Hepatocyte (in vitro differentiated cells): ENCODE data around the gene OST4.

ENCODE experiments used
- EZH2 ChIP-seq: fragments of 200-600 bp; sonication (generic); IDR thresholded peaks from 2 replicates; pipeline ENCODE4 v1.6.1; 2016; ENCODE audit warnings: antibody characterized with exemption, mild to moderate bottlenecking, borderline replicate concordance
- EZH2phosphoT487 ChIP-seq: fragments of 200-600 bp; sonication (generic); IDR thresholded peaks from one replicate; pipeline ENCODE4 v1.6.1; 2018; ENCODE audit warnings: antibody characterized with exemption, mild to moderate bottlenecking, low read depth, moderate library complexity; ENCODE audit not compliant: unreplicated experiment, severe bottlenecking
- TF ChIP-seq, protein P1 (sequence below): fragments of 200-600 bp; sonication (generic); IDR thresholded peaks from 2 replicates; pipeline ENCODE4 v1.5.1; 2016; ENCODE audit warnings: antibody characterized with exemption, mild to moderate bottlenecking; ENCODE audit not compliant: poor library complexity

DNA sequence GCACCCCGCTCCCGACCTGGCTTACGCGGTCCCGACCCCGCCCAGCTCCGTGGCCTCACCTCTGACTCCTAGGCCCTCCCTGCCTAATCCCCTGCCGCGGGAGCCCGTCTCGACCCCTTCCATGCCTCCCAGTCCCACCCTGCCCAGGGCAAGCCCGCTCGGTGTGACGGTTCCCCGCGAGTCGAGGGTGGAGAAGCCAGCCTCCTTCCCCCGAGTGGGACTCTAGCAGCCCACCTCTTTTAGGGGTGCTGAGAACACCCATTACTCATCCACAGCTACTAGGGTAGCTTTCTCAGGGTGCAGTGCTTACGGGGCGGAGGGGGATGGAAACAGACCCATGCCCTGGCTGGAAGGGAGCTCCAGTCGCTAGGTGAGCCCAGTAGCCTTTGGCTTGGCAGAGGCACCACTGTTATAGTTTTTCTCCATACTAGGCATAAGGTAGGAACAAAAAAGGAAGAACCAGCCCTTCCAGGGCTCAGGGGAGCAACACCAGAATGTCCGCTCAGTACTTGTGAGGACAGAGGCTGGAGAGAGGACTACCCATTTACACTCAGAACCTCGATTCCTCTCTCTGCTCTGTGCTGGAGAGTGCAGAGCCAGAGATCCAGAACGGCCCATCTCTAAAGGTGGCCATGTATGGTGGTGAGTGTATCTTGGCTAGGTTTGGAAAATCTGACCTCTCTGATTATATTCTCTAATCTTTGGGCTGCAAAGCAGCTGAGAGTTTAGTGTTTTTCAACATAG, 19.4 kb downstream of the OST4 start:
- TF ChIP-seq, protein P1, sequence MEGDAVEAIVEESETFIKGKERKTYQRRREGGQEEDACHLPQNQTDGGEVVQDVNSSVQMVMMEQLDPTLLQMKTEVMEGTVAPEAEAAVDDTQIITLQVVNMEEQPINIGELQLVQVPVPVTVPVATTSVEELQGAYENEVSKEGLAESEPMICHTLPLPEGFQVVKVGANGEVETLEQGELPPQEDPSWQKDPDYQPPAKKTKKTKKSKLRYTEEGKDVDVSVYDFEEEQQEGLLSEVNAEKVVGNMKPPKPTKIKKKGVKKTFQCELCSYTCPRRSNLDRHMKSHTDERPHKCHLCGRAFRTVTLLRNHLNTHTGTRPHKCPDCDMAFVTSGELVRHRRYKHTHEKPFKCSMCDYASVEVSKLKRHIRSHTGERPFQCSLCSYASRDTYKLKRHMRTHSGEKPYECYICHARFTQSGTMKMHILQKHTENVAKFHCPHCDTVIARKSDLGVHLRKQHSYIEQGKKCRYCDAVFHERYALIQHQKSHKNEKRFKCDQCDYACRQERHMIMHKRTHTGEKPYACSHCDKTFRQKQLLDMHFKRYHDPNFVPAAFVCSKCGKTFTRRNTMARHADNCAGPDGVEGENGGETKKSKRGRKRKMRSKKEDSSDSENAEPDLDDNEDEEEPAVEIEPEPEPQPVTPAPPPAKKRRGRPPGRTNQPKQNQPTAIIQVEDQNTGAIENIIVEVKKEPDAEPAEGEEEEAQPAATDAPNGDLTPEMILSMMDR, result no peak
- no peak for TF ChIP-seq EZH2phosphoT487
- TF ChIP-seq EZH2, result no peak
